GM12892 (cell line): ENCODE results near the gene OGG1.

ENCODE experiments used
- POLR2A ChIP-seq: IDR thresholded peaks from 2 replicates; pipeline ENCODE4 v1.6.1; 2011; ENCODE audit warnings: low read depth, low read length, control low read depth
- POLR2AphosphoS5 ChIP-seq: IDR thresholded peaks from 2 replicates; pipeline ENCODE4 v1.6.1; 2011; ENCODE audit warnings: low read depth, low read length, control low read depth
- TAF1 ChIP-seq: IDR thresholded peaks from 2 replicates; pipeline ENCODE4 v1.6.1; 2011; ENCODE audit warnings: low read depth, mild to moderate bottlenecking, control low read depth, low read length, borderline replicate concordance

DNA sequence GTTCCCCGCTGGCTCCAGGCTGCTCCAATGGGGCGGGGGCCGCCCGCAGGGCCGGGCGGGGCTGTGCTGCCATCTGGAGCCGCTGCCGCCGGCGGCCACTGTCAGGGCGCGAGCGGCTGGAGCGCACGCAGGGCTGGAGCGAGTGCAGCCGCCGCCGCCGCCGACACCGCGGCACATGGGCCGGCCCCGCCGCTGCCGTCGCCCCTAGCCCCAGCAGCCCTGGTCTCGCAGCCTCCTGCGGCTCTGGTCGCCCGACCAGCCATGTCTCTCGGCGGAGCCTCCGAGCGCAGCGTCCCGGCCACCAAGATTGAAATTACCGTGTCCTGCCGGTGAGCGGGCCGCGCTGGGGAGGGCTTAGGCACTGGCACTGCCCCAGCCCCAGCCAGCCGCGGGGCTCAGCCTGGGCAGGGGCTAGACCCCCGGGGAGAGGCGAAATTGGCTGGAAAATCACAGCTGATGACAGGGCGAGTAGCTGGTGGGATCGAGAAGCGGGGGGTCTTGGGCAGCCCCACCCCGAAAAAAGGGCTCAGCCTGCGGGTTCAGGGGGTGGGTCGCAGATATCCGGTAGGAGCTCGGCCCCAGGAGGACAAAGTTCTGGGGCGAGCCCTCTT lies 45.9 kb upstream of the OGG1 start, which contains the start of gene CPNE9:
- no peak for TF ChIP-seq POLR2AphosphoS5
- TF ChIP-seq POLR2A, result no peak
- no peak for TF ChIP-seq TAF1
